ENCODE results near the gene EPB41.

GRCh38 chr1:29081201-29081600, 166.8 kb downstream of the EPB41 start:
- TF ChIP-seq POLR2A (IDR thresholded peaks at IDR 0.05) (no peak), POLR2AphosphoS5 (IDR thresholded peaks at IDR 0.05) (no peak), EP300 (IDR thresholded peaks at IDR 0.05; ENCODE audit: low read depth) (no peak)
- TF ChIP-seq, protein P1, sequence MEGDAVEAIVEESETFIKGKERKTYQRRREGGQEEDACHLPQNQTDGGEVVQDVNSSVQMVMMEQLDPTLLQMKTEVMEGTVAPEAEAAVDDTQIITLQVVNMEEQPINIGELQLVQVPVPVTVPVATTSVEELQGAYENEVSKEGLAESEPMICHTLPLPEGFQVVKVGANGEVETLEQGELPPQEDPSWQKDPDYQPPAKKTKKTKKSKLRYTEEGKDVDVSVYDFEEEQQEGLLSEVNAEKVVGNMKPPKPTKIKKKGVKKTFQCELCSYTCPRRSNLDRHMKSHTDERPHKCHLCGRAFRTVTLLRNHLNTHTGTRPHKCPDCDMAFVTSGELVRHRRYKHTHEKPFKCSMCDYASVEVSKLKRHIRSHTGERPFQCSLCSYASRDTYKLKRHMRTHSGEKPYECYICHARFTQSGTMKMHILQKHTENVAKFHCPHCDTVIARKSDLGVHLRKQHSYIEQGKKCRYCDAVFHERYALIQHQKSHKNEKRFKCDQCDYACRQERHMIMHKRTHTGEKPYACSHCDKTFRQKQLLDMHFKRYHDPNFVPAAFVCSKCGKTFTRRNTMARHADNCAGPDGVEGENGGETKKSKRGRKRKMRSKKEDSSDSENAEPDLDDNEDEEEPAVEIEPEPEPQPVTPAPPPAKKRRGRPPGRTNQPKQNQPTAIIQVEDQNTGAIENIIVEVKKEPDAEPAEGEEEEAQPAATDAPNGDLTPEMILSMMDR (IDR thresholded peaks at IDR 0.05), result no peak
